ENCODE data around the gene TRPM3.

Gene TRPM3

GRCh38 chr9:71146511-71146910 lies 25.1 kb upstream of the TRPM3 start (continued):
- TF ChIP-seq ZNF518A (tag by site-specific recombination; conservative IDR thresholded peaks at IDR 0.05; ENCODE audit: low read depth): no peak
- no peak for TF ChIP-seq ZNF791 (tag by site-specific recombination; IDR thresholded peaks at IDR 0.05)
- TF ChIP-seq OSR2 (tag by site-specific recombination; IDR thresholded peaks at IDR 0.05): no peak
- TF ChIP-seq KLF9 (tag by site-specific recombination; IDR thresholded peaks at IDR 0.05; ENCODE audit: low read depth): no peak
- TF ChIP-seq ZNF416 (tag by site-specific recombination; IDR thresholded peaks at IDR 0.05): no peak
- TF ChIP-seq MZF1 (tag by site-specific recombination; IDR thresholded peaks at IDR 0.05; ENCODE audit: borderline replicate concordance): no peak
- TF ChIP-seq ZNF621 (tag by site-specific recombination; IDR thresholded peaks at IDR 0.05): no peak

GRCh38 chr9:71145179-71145578 lies 23.8 kb upstream of the TRPM3 start:
- H3K4me1 ChIP-seq (ENCODE audit: control insufficient read depth, insufficient read depth, low read length): no peaks in the 10 kb centered on the region
- CTCF ChIA-PET: no interaction called here
- no peaks in the 10 kb centered on the region for H3K9me3 ChIP-seq (ENCODE audit: control insufficient read depth, insufficient read depth, low read depth, low read length)
- H3K27ac ChIP-seq (ENCODE audit: extremely low read depth, low read depth, low read length): no peak overlapping the region
- H3K36me3 ChIP-seq (ENCODE audit: control insufficient read depth in 2 of 2, insufficient read depth in 1 of 2, low read length in 2 of 2): no peaks in the 10 kb centered on the region
- POLR2A ChIA-PET: no interaction called here
- H3K4me3 ChIP-seq (ENCODE audit: low read depth, low read length): no peak overlapping the region
- TF ChIP-seq ZNF510 (tag by site-specific recombination; IDR thresholded peaks at IDR 0.05; ENCODE audit: insufficient replicate concordance) (no peak), ZNF391 (tag by site-specific recombination; IDR thresholded peaks at IDR 0.05; ENCODE audit: borderline replicate concordance, low read depth) (no peak), ZNF701 (tag by site-specific recombination; IDR thresholded peaks at IDR 0.05) (no peak), ZNF785 (tag by site-specific recombination; IDR thresholded peaks at IDR 0.05) (no peak), ZNF423 (tag by site-specific recombination; IDR thresholded peaks at IDR 0.05) (no peak), BCL11B (tag by site-specific recombination; IDR thresholded peaks at IDR 0.05; ENCODE audit: low read depth) (no peak), ZNF114 (tag by site-specific recombination; IDR thresholded peaks at IDR 0.05) (no peak)

- H3K9me3 ChIP-seq (ENCODE audit: control insufficient read depth, insufficient read depth, low read depth, low read length): no peaks in the 10 kb centered on the region
- ChIA-PET CTCF (no interaction called here), POLR2A (no interaction called here)
- TF ChIP-seq ZNF658 (tag by site-specific recombination; IDR thresholded peaks at IDR 0.05): no peak
- TF ChIP-seq ZNF626 (tag by site-specific recombination; IDR thresholded peaks at IDR 0.05): no peak
- no peak for TF ChIP-seq GLI4 (tag by site-specific recombination; IDR thresholded peaks at IDR 0.05)
- TF ChIP-seq ZNF354C (tag by site-specific recombination; IDR thresholded peaks at IDR 0.05; ENCODE audit: borderline replicate concordance, low read depth): no peak
- TF ChIP-seq ZNF777 (tag by site-specific recombination; IDR thresholded peaks at IDR 0.05; ENCODE audit: borderline replicate concordance): no peak
- no peak for TF ChIP-seq ZNF473 (tag by site-specific recombination; IDR thresholded peaks at IDR 0.05)
- no peak for TF ChIP-seq ZNF19 (tag by site-specific recombination; IDR thresholded peaks at IDR 0.05; ENCODE audit: low read depth)
- no peak for TF ChIP-seq SP2 (tag by site-specific recombination; IDR thresholded peaks at IDR 0.05)
- no peak for TF ChIP-seq ZNF692 (tag by site-specific recombination; IDR thresholded peaks at IDR 0.05)
- no peak for TF ChIP-seq ZNF654 (tag by site-specific recombination; IDR thresholded peaks at IDR 0.05; ENCODE audit: low read depth)
- TF ChIP-seq PBX3 (CRISPR knock-in tag; IDR thresholded peaks at IDR 0.05): no peak
- no peak for TF ChIP-seq YY1 (tag by site-specific recombination; IDR thresholded peaks at IDR 0.05)
- H3K27ac ChIP-seq (ENCODE audit: extremely low read depth, low read depth, low read length): no peak overlapping the region
- no peaks in the 10 kb centered on the region for H3K36me3 ChIP-seq (ENCODE audit: control insufficient read depth in 2 of 2, insufficient read depth in 1 of 2, low read length in 2 of 2)
- no peaks in the 10 kb centered on the region for H3K4me1 ChIP-seq (ENCODE audit: control insufficient read depth, insufficient read depth, low read length)
- H3K4me3 ChIP-seq (ENCODE audit: low read depth, low read length): no peak overlapping the region
These were observed 23.1 kb upstream of the TRPM3 start for GRCh38 chr9:71144495-71144894.
